ENCODE data around the gene OR2T1. TPM values are rescaled to one million over a fixed set of nuclear protein-coding genes. Genes with fewer than 3 reads are reported as not detected.

OR2T1 gene, protein sequence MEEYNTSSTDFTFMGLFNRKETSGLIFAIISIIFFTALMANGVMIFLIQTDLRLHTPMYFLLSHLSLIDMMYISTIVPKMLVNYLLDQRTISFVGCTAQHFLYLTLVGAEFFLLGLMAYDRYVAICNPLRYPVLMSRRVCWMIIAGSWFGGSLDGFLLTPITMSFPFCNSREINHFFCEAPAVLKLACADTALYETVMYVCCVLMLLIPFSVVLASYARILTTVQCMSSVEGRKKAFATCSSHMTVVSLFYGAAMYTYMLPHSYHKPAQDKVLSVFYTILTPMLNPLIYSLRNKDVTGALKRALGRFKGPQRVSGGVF
- total RNA-seq: not detected
- polyA plus RNA-seq: not detected
- long read RNA-seq, donor 1: 0 reads
- long read RNA-seq, donor 2: 0 reads
- long read RNA-seq, donor 3: 0 reads

GRCh38 chr1:248402748-248403147 lies at the start of gene OR2T1:
TSS of gene OR2T1 (plus strand) at chr1:248403048. CDS start at chr1:248406148, 3,100 bp downstream.
- no peak for TF ChIP-seq EP300 (IDR thresholded peaks at IDR 0.05)
- no peak for TF ChIP-seq POLR2A (IDR thresholded peaks at IDR 0.05)
- TF ChIP-seq CTCF (IDR thresholded peaks at IDR 0.05): no peak
- no peaks in the 10 kb centered on the region for H3K27me3 ChIP-seq
- no peak within 1 kb of the TSS for H3K27ac ChIP-seq
- intact Hi-C loops (cut with DNase I): no loop called here
- no peaks in the 10 kb centered on the region for H3K4me1 ChIP-seq (ENCODE audit: insufficient read depth)
- no peaks in the 10 kb centered on the region for H3K9me3 ChIP-seq
- WGBS, 3 donors: 65 to 68% (median 66%) methylated on average over 3 of the region's 3 CpGs
- H3K4me3 ChIP-seq: no peak within 1 kb of the TSS
- DNase-seq: no peak
- H3K36me3 ChIP-seq: no peaks in the 10 kb centered on the region

GRCh38 chr1:248359415-248359814 lies 43.4 kb upstream of the OR2T1 start:
- no peak overlapping the region for H3K27ac ChIP-seq
- 57 to 70% (median 60%) methylated on average over 3 of the region's 3 CpGs for WGBS, 3 donors
- intact Hi-C loops (cut with DNase I): no loop called here

GRCh38 chr1:248361121-248361715 lies 41.6 kb upstream of the OR2T1 start, which contains the start of gene OR2T4:
TSS of gene OR2T4 (plus strand) at chr1:248361665. CDS start at chr1:248361665, 0 bp downstream.
- Histone ChIP-seq H3K9me3 (no peaks in the 10 kb centered on the region), H3K27ac (no peak within 1 kb of the TSS), H3K4me1 (ENCODE audit: insufficient read depth) (no peaks in the 10 kb centered on the region), H3K4me3 (no peak within 1 kb of the TSS), H3K36me3 (no peaks in the 10 kb centered on the region), H3K27me3 (no peaks in the 10 kb centered on the region)
- WGBS, 3 donors: 37 to 47% (median 44%) methylated on average over 3 of the region's 3 CpGs
- DNase-seq: no peak
- TF ChIP-seq EP300 (IDR thresholded peaks at IDR 0.05) (no peak), CTCF (IDR thresholded peaks at IDR 0.05) (no peak), POLR2A (IDR thresholded peaks at IDR 0.05) (no peak)
- intact Hi-C loops (cut with DNase I): no loop called here

More at GRCh38 chr1:248359415-248359814, 43.4 kb upstream of the OR2T1 start:
- H3K9me3 ChIP-seq: no peaks in the 10 kb centered on the region
- TF ChIP-seq EP300 (IDR thresholded peaks at IDR 0.05) (no peak), CTCF (IDR thresholded peaks at IDR 0.05) (no peak), POLR2A (IDR thresholded peaks at IDR 0.05) (no peak)
- H3K36me3 ChIP-seq: no peaks in the 10 kb centered on the region
- H3K4me3 ChIP-seq: no peak overlapping the region
- no peaks in the 10 kb centered on the region for H3K27me3 ChIP-seq
- DNase-seq: no peak
- no peaks in the 10 kb centered on the region for H3K4me1 ChIP-seq (ENCODE audit: insufficient read depth)

DNA sequence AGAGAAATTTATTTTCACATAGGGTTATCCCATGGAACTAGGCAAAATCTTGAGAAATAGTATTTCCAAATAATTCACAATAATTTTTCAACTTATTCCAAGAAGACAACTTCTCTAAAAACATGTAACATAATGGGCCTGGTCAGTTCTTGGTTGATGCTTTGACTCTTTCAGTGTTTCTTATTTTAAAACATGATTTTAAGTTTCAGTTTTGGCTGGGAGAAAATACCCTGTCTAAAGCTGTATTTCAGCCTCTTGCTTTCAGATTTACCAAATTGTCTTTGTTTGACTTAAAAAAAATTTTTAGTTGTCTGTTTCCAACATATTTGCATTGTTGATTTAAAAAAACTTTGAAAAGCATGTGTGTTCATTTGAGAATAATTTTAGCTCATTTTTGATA lies 36.2 kb upstream of the OR2T1 start:
- Histone ChIP-seq H3K27ac (no peak overlapping the region), H3K4me1 (ENCODE audit: insufficient read depth) (no peaks in the 10 kb centered on the region), H3K9me3 (no peaks in the 10 kb centered on the region), H3K4me3 (no peak overlapping the region), H3K27me3 (no peaks in the 10 kb centered on the region), H3K36me3 (no peaks in the 10 kb centered on the region)
- no peak for DNase-seq
- intact Hi-C loops (cut with DNase I): no loop called here
- TF ChIP-seq CTCF (IDR thresholded peaks at IDR 0.05): no peak
- no peak for TF ChIP-seq EP300 (IDR thresholded peaks at IDR 0.05)
- no peak for TF ChIP-seq POLR2A (IDR thresholded peaks at IDR 0.05)

Measured in ovary (tissue), 10 donors.